Measurements from ENCODE around the gene DLX3. TPM values are rescaled to one million over a fixed set of nuclear protein-coding genes. Genes with fewer than 3 reads are reported as not detected.

DLX3 gene
- total and polyA plus RNA-seq, 5 experiments from 2014 or later: 0.09 to 0.32 (median 0.22) TPM; not detected in 1

GRCh38 chr17:49966767-49967166, 28.3 kb downstream of the DLX3 start:
- ATAC-seq: no peak
- Mint-ChIP-seq H3K27ac (no peak overlapping the region), H3K4me1 (peaks cover 31 to 79% (median 61%) of the 10 kb centered on the region in 4 donors), H3K9me3 (peaks cover 0 to 18% (median 0%) of the 10 kb centered on the region in 9 donors), H3K27me3 (peaks cover 49 to 90% (median 69%) of the 10 kb centered on the region in 5 donors), H3K36me3 (peaks cover 0 to 4% (median 3%) of the 10 kb centered on the region in 3 donors), H3K4me3 (peak overlapping the region in 2 of 10 donors; percentile 2 to 76)
- DNase-seq: no peak
- POLR2A ChIA-PET: no interaction called here

GRCh38 chr17:49965524-49965909, 29.5 kb downstream of the DLX3 start:
- H3K4me1 Mint-ChIP-seq: peaks cover 23 to 66% (median 48%) of the 10 kb centered on the region in 4 donors
- peaks cover 0 to 18% (median 0%) of the 10 kb centered on the region in 9 donors for H3K9me3 Mint-ChIP-seq
- no peak overlapping the region for H3K27ac Mint-ChIP-seq
- ATAC-seq (no peak), DNase-seq (no peak)
- POLR2A ChIA-PET: interaction anchor here (0.6 kb wide), 1 partner anchor 61 kb away, joined by 4 read pairs; no protein-coding TSS in a partner anchor
- peaks cover 41 to 87% (median 63%) of the 10 kb centered on the region in 5 donors for H3K27me3 Mint-ChIP-seq
- H3K4me3 Mint-ChIP-seq: peak overlapping the region in 8 of 10 donors; percentile 36 to 90 (median 72)
- H3K36me3 Mint-ChIP-seq: peaks cover 0 to 4% (median 3%) of the 10 kb centered on the region in 3 donors

GRCh38 chr17:49964769-49965523, 30.1 kb downstream of the DLX3 start:
- ATAC-seq (peak; percentile 62 to 65), DNase-seq (peak in 8 of 10 donors; percentile 19 to 76 (median 40))
- Mint-ChIP-seq H3K27ac (peak overlapping the region in 4 of 10 donors; percentile 21 to 86 (median 44)), H3K4me1 (peaks cover 23 to 60% (median 43%) of the 10 kb centered on the region in 4 donors), H3K4me3 (peak overlapping the region; percentile 65 to 90 (median 78)), H3K36me3 (peaks cover 0 to 4% (median 3%) of the 10 kb centered on the region in 3 donors), H3K9me3 (peaks cover 0 to 18% (median 0%) of the 10 kb centered on the region in 9 donors), H3K27me3 (peaks cover 41 to 81% (median 58%) of the 10 kb centered on the region in 5 donors)
- POLR2A ChIA-PET: interaction anchor here (0.6 kb wide), 1 partner anchor 18 kb away, joined by 3 read pairs; no protein-coding TSS in a partner anchor

GRCh38 chr17:49964303-49964768, 30.7 kb downstream of the DLX3 start:
- DNase-seq (no peak), ATAC-seq (no peak)
- Mint-ChIP-seq H3K27ac (peak overlapping the region in 2 of 10 donors; percentile 28 to 86), H3K9me3 (peaks cover 0 to 18% (median 0%) of the 10 kb centered on the region in 9 donors), H3K27me3 (peaks cover 41 to 77% (median 58%) of the 10 kb centered on the region in 5 donors), H3K4me1 (peaks cover 21 to 54% (median 39%) of the 10 kb centered on the region in 4 donors), H3K36me3 (peaks cover 0 to 4% (median 3%) of the 10 kb centered on the region in 3 donors), H3K4me3 (peak overlapping the region; percentile 65 to 90 (median 78))
- POLR2A ChIA-PET: interaction anchor here (0.6 kb wide), 1 partner anchor 18 kb away, joined by 3 read pairs; no protein-coding TSS in a partner anchor

- Mint-ChIP-seq H3K27me3 (peaks cover 41 to 77% (median 58%) of the 10 kb centered on the region in 5 donors), H3K27ac (peak overlapping the region in 1 of 10 donors; percentile 28), H3K9me3 (peaks cover 0 to 18% (median 0%) of the 10 kb centered on the region in 9 donors), H3K4me3 (peak overlapping the region in 9 of 10 donors; percentile 65 to 87 (median 80)), H3K4me1 (peaks cover 21 to 49% (median 38%) of the 10 kb centered on the region in 4 donors), H3K36me3 (peaks cover 0 to 4% (median 3%) of the 10 kb centered on the region in 3 donors)
- DNase-seq (peak in 1 of 10 donors; percentile 18), ATAC-seq (no peak)
- POLR2A ChIA-PET: no interaction called here
Measured at GRCh38 chr17:49963626-49964302, 31.3 kb downstream of the DLX3 start.

- no peak for ATAC-seq
Measured at GRCh38 chr17:49963309-49963625, 31.8 kb downstream of the DLX3 start.

GRCh38 chr17:49962599-49963308, 32.3 kb downstream of the DLX3 start:
- peaks cover 0 to 18% (median 0%) of the 10 kb centered on the region in 9 donors for H3K9me3 Mint-ChIP-seq
- H3K36me3 Mint-ChIP-seq: peaks cover 0 to 4% (median 3%) of the 10 kb centered on the region in 3 donors
- no peak overlapping the region for H3K27ac Mint-ChIP-seq
- POLR2A ChIA-PET: no interaction called here
- peak overlapping the region in 2 of 10 donors; percentile 66 to 87 for H3K4me3 Mint-ChIP-seq
- no peak for DNase-seq
- no peak for ATAC-seq
- H3K27me3 Mint-ChIP-seq: peaks cover 39 to 76% (median 58%) of the 10 kb centered on the region in 5 donors
- peaks cover 19 to 46% (median 31%) of the 10 kb centered on the region in 4 donors for H3K4me1 Mint-ChIP-seq

More at GRCh38 chr17:49963309-49963625, 31.8 kb downstream of the DLX3 start:
- Mint-ChIP-seq H3K4me1 (peaks cover 21 to 47% (median 37%) of the 10 kb centered on the region in 4 donors), H3K9me3 (peaks cover 0 to 18% (median 0%) of the 10 kb centered on the region in 9 donors), H3K27ac (no peak overlapping the region), H3K4me3 (peak overlapping the region in 3 of 10 donors; percentile 66 to 87 (median 75)), H3K36me3 (peaks cover 0 to 4% (median 3%) of the 10 kb centered on the region in 3 donors), H3K27me3 (peaks cover 41 to 77% (median 60%) of the 10 kb centered on the region in 5 donors)
- no peak for DNase-seq
- POLR2A ChIA-PET: no interaction called here

- POLR2A ChIA-PET: no interaction called here
- Mint-ChIP-seq H3K27me3 (peaks cover 20 to 43% (median 32%) of the 10 kb centered on the region in 5 donors), H3K4me1 (peaks cover 7 to 13% (median 10%) of the 10 kb centered on the region in 4 donors), H3K9me3 (peaks cover 0 to 9% (median 0%) of the 10 kb centered on the region in 9 donors), H3K4me3 (no peak overlapping the region), H3K36me3 (no peaks in the 10 kb centered on the region), H3K27ac (no peak overlapping the region)
- ATAC-seq (no peak), DNase-seq (no peak)
Measured at GRCh38 chr17:49959183-49959935, 35.7 kb downstream of the DLX3 start.

GRCh38 chr17:49958723-49959122, 36.3 kb downstream of the DLX3 start:
- ATAC-seq (no peak), DNase-seq (no peak)
- Mint-ChIP-seq H3K36me3 (no peaks in the 10 kb centered on the region), H3K27ac (no peak overlapping the region), H3K9me3 (peaks cover 0 to 4% (median 0%) of the 10 kb centered on the region in 9 donors), H3K4me1 (peaks cover 3 to 7% (median 5%) of the 10 kb centered on the region in 4 donors), H3K27me3 (peaks cover 18 to 43% (median 32%) of the 10 kb centered on the region in 5 donors), H3K4me3 (no peak overlapping the region)
- POLR2A ChIA-PET: interaction anchor here (0.7 kb wide), 1 partner anchor 411 kb away, joined by 3 read pairs; no protein-coding TSS in a partner anchor

GRCh38 chr17:49957350-49957749, 37.7 kb downstream of the DLX3 start:
- H3K36me3 Mint-ChIP-seq: no peaks in the 10 kb centered on the region
- no peak for DNase-seq
- peaks cover 0 to 6% (median 3%) of the 10 kb centered on the region in 4 donors for H3K4me1 Mint-ChIP-seq
- no peak for ATAC-seq
- POLR2A ChIA-PET: no interaction called here
- no peak overlapping the region for H3K4me3 Mint-ChIP-seq
- no peaks in the 10 kb centered on the region for H3K9me3 Mint-ChIP-seq
- peaks cover 18 to 41% (median 29%) of the 10 kb centered on the region in 5 donors for H3K27me3 Mint-ChIP-seq
- H3K27ac Mint-ChIP-seq: no peak overlapping the region

- no peak for DNase-seq
- no peak for ATAC-seq
- Mint-ChIP-seq H3K9me3 (no peaks in the 10 kb centered on the region), H3K27ac (no peak overlapping the region), H3K4me3 (no peak overlapping the region), H3K36me3 (no peaks in the 10 kb centered on the region), H3K4me1 (peaks cover 0 to 8% (median 4%) of the 10 kb centered on the region in 4 donors), H3K27me3 (peaks cover 18 to 41% (median 31%) of the 10 kb centered on the region in 5 donors)
- POLR2A ChIA-PET: no interaction called here
Measured at GRCh38 chr17:49956780-49957179, 38.2 kb downstream of the DLX3 start.

Measured in naive thymus-derived CD8-positive, alpha-beta T cell (primary cell).